Esophagus squamous epithelium (tissue), 5 donors: Measurements from ENCODE around the gene ERCC6L2. TPM values are rescaled to one million over a fixed set of nuclear protein-coding genes. Genes with fewer than 3 reads are reported as not detected.

Experiments used
- DNase-seq: peaks from one replicate; lab custom pipeline; 2025; lab: John Stamatoyannopoulos, UW
- H3K27ac ChIP-seq, 4 donors: fragments of 200-600 bp; sonication (generic); one replicate each; pipeline ENCODE4 v1.5.1; 2016 to 2019; ENCODE audit warnings: mild to moderate bottlenecking in 1 of 4
- H3K27me3 ChIP-seq, 4 donors: fragments of 200-600 bp; sonication (generic); 1 replicate in 3 of 4; 2 replicates in 1 of 4; pipeline versions ENCODE4 v1.5.1 to v1.6.0; 2017 to 2021; ENCODE audit warnings: antibody characterized with exemption in 1 of 4
- H3K36me3 ChIP-seq, 3 donors: fragments of 200-600 bp; sonication (generic); one replicate each; pipeline ENCODE4 v1.5.1; 2016 to 2019
- H3K4me1 ChIP-seq, 3 donors: fragments of 200-600 bp; sonication (generic); one replicate each; pipeline ENCODE4 v1.5.1; 2017 to 2019
- H3K4me3 ChIP-seq, 4 donors: fragments of 200-600 bp; sonication (generic); 1 replicate in 3 of 4; 2 replicates in 1 of 4; pipeline ENCODE4 v1.5.1; 2016 to 2019; ENCODE audit warnings: mild to moderate bottlenecking in 2 of 4, moderate library complexity in 1 of 4
- H3K9me3 ChIP-seq, 3 donors: fragments of 200-600 bp; sonication (generic); one replicate each; pipeline ENCODE4 v1.5.1; 2016 to 2019
- POLR2A ChIP-seq, 4 donors: fragments of 450-650 bp; IDR thresholded peaks; one replicate each; pipeline ENCODE4 v1.6.1; 2017; ENCODE audit warnings: antibody characterized with exemption in 4 of 4, mild to moderate bottlenecking in 4 of 4, moderate library complexity in 3 of 4
- WGBS, 2 donors: methylation state at CpG; one replicate each; pipeline ENCODE4 v1.1.5; 2018; 5-methylcytosine and 5-hydroxymethylcytosine counted together
- intact Hi-C: fragments of 100-400 bp; cut with DNase I; formaldehyde crosslinking; loops from one replicate; pipeline ENCODE4 v1.15.0; 2022
- total RNA-seq, 4 donors: library from RNA; depleted of rRNA; stranded (reverse); fragments of >200 nt; gene quantifications; one replicate each; pipeline ENCODE4 v1.1.0, GENCODE V29; 2016
- TF ChIP-seq, protein P1 (sequence below), 6 experiments: fragments of 450-650 bp in 4 of 6; fragments of 200-600 bp in 2 of 6; sonication (generic) in 2 of 6; IDR thresholded peaks; one replicate each; pipeline ENCODE4 v1.5.1; 2016 to 2019; ENCODE audit warnings: antibody characterized with exemption in 6 of 6, mild to moderate bottlenecking in 4 of 6, moderate library complexity in 4 of 6
- donor health status: DM: yes; HTN: yes; CAD: no.

ERCC6L2 gene
- total RNA-seq, 4 donors from 2014 or later = 32.7 to 70.8 (median 34.0) TPM

- WGBS, 2 donors = 100% methylated on average over 1 of the region's 1 CpG
- no peaks in the 10 kb centered on the region for H3K27me3 ChIP-seq
- no peaks in the 10 kb centered on the region for H3K9me3 ChIP-seq
- peaks cover 0 to 23% (median 0%) of the 10 kb centered on the region in 3 donors for H3K36me3 ChIP-seq
- peaks cover 0 to 4% (median 0%) of the 10 kb centered on the region in 3 donors for H3K4me1 ChIP-seq
- no peak overlapping the region for H3K27ac ChIP-seq
- TF ChIP-seq POLR2A (IDR thresholded peaks at IDR 0.05) = no peak
- TF ChIP-seq, protein P1, sequence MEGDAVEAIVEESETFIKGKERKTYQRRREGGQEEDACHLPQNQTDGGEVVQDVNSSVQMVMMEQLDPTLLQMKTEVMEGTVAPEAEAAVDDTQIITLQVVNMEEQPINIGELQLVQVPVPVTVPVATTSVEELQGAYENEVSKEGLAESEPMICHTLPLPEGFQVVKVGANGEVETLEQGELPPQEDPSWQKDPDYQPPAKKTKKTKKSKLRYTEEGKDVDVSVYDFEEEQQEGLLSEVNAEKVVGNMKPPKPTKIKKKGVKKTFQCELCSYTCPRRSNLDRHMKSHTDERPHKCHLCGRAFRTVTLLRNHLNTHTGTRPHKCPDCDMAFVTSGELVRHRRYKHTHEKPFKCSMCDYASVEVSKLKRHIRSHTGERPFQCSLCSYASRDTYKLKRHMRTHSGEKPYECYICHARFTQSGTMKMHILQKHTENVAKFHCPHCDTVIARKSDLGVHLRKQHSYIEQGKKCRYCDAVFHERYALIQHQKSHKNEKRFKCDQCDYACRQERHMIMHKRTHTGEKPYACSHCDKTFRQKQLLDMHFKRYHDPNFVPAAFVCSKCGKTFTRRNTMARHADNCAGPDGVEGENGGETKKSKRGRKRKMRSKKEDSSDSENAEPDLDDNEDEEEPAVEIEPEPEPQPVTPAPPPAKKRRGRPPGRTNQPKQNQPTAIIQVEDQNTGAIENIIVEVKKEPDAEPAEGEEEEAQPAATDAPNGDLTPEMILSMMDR (IDR thresholded peaks at IDR 0.05) = no peak
- no peak for DNase-seq
- no peak overlapping the region for H3K4me3 ChIP-seq
- intact Hi-C loops = no loop called here
Measured at GRCh38 chr9:95991326-95991725, 115.8 kb downstream of the ERCC6L2 start.

DNA sequence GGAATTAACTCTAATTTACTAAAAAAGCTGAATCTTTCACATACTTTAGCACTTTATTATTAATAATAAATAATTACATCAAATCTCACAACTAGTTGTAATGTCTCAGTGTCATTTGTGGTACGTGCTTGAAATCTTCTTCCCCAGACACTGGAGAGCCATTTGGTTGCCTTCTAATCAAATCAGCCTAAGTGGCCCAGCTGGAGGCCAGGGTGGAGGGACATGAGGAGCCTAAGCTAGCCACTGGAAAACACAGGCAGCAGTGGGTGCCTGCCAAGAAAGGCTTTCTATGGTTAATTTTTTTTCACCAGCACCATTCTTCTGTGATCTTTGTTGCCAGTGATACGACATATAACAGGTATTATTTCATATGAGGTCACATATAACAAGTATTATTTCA, 117.0 kb downstream of the ERCC6L2 start:
- intact Hi-C loops = no loop called here
- H3K27ac ChIP-seq = no peak overlapping the region
- no peaks in the 10 kb centered on the region for H3K27me3 ChIP-seq
- TF ChIP-seq, protein P1 (IDR thresholded peaks at IDR 0.05) = no peak
- TF ChIP-seq POLR2A (IDR thresholded peaks at IDR 0.05) = no peak
- H3K4me3 ChIP-seq = no peak overlapping the region
- 92 to 96% methylated on average over 2 of the region's 2 CpGs for WGBS, 2 donors
- DNase-seq = no peak
- H3K36me3 ChIP-seq = peaks cover 0 to 20% (median 0%) of the 10 kb centered on the region in 3 donors
- peaks cover 0 to 4% (median 0%) of the 10 kb centered on the region in 3 donors for H3K4me1 ChIP-seq
- H3K9me3 ChIP-seq = no peaks in the 10 kb centered on the region

DNA sequence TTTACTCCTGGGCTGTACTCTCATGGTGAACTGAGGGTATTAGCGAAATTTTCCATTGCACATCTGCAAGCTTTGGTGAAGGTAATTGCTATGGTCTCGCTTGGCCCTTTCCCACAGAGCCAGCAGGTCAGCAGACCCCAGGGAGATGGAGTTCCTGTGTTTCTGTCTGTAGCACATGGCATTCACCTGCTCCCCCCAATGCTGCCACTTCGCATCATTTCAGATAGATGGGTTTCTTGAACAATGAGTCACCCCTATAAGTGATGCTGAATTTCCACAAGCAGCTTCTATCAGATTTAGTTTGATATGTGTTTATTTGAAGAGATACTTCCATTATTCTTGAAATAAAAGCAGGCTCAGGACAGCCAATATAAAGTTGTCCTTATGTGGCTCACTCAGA, 117.8 kb downstream of the ERCC6L2 start:
- TF ChIP-seq, protein P1 (IDR thresholded peaks at IDR 0.05) = no peak
- no peak for TF ChIP-seq POLR2A (IDR thresholded peaks at IDR 0.05)
- intact Hi-C loops = no loop called here

DNA sequence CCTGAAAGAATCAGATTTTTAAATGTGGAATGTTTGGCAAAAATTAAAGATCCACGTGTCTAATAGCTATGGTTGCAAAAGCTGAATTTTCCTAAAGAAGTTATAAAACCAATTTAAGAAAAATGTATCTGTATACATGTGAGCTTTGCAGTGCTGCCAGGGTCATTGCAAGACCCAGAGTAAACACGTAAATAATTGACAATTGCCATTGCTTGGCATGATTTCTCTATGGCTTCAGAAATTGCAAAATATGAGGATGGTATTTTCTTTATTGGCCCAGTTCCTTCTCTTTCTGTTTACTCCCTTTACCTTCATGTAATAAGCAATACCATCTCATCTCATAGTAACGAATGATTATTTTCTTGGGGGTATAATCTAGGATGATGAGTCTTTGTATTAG, 123.9 kb downstream of the ERCC6L2 start:
- Histone ChIP-seq H3K36me3 (peaks cover 0 to 24% (median 0%) of the 10 kb centered on the region in 3 donors), H3K9me3 (no peaks in the 10 kb centered on the region), H3K4me3 (no peak overlapping the region), H3K4me1 (no peaks in the 10 kb centered on the region), H3K27me3 (no peaks in the 10 kb centered on the region), H3K27ac (no peak overlapping the region)
- 95 to 97% methylated on average over 3 of the region's 3 CpGs for WGBS, 2 donors
- TF ChIP-seq POLR2A (IDR thresholded peaks at IDR 0.05) = no peak
- TF ChIP-seq, protein P1 (IDR thresholded peaks at IDR 0.05) = no peak
- intact Hi-C loops = no loop called here
- no peak for DNase-seq

More for the DNA sequence above, 117.8 kb downstream of the ERCC6L2 start:
- WGBS, 2 donors = 86 to 93% methylated on average over 3 of the region's 3 CpGs
- Histone ChIP-seq H3K4me3 (no peak overlapping the region), H3K4me1 (peaks cover 0 to 4% (median 0%) of the 10 kb centered on the region in 3 donors), H3K27me3 (no peaks in the 10 kb centered on the region), H3K9me3 (no peaks in the 10 kb centered on the region), H3K27ac (no peak overlapping the region), H3K36me3 (peaks cover 0 to 14% (median 0%) of the 10 kb centered on the region in 3 donors)
- DNase-seq = no peak

- no peaks in the 10 kb centered on the region for H3K9me3 ChIP-seq
- no peaks in the 10 kb centered on the region for H3K27me3 ChIP-seq
- H3K4me3 ChIP-seq = no peak overlapping the region
- no peak overlapping the region for H3K27ac ChIP-seq
- WGBS, 2 donors = 71 to 86% methylated on average over 2 of the region's 2 CpGs
- intact Hi-C loops = no loop called here
- peaks cover 0 to 58% (median 0%) of the 10 kb centered on the region in 3 donors for H3K36me3 ChIP-seq
- no peak for TF ChIP-seq POLR2A (IDR thresholded peaks at IDR 0.05)
- TF ChIP-seq, protein P1 (IDR thresholded peaks at IDR 0.05) = no peak
- peaks cover 0 to 10% (median 0%) of the 10 kb centered on the region in 3 donors for H3K4me1 ChIP-seq
- no peak for DNase-seq
Measured at GRCh38 chr9:96004379-96004778, 128.9 kb downstream of the ERCC6L2 start.
